HCT116 (cell line): Measurements from ENCODE around the gene ZNF423.

ENCODE experiments used
- CEBPB ChIP-seq: IDR thresholded peaks from 2 replicates; pipeline ENCODE4 v1.6.1; 2012; ENCODE audit warnings: low read depth
- ELF1 ChIP-seq: IDR thresholded peaks from 2 replicates; pipeline ENCODE4 v1.6.1; 2012; ENCODE audit warnings: low read depth, borderline replicate concordance
- EZH2 ChIP-seq: fragments of 200-600 bp; sonication (generic); IDR thresholded peaks from 2 replicates; pipeline ENCODE4 v1.6.1; 2017; ENCODE audit warnings: antibody characterized with exemption, mixed run types
- EZH2phosphoT487 ChIP-seq: fragments of 200-600 bp; IDR thresholded peaks from 2 replicates; pipeline ENCODE4 v1.6.1; 2018; ENCODE audit warnings: antibody characterized with exemption, borderline replicate concordance
- POLR2A ChIP-seq: IDR thresholded peaks from 2 replicates; pipeline ENCODE4 v1.7.0; 2011; ENCODE audit warnings: borderline replicate concordance; ENCODE audit not compliant: insufficient read depth, insufficient read length; ENCODE audit errors: extremely low read depth
- POLR2AphosphoS5 ChIP-seq: IDR thresholded peaks from 2 replicates; pipeline ENCODE4 v1.6.1; 2011; ENCODE audit warnings: mild to moderate bottlenecking, low read depth, low read length, moderate library complexity
- RAD21 ChIP-seq: IDR thresholded peaks from 2 replicates; pipeline ENCODE4 v1.6.1; 2012; ENCODE audit warnings: low read depth, mild to moderate bottlenecking
- REST ChIP-seq: IDR thresholded peaks from 2 replicates; pipeline ENCODE4 v1.6.1; 2012; ENCODE audit warnings: low read depth
- SIN3A ChIP-seq: IDR thresholded peaks from 2 replicates; pipeline ENCODE4 v1.6.1; 2012; ENCODE audit warnings: low read depth
- SP1 ChIP-seq: IDR thresholded peaks from 2 replicates; pipeline ENCODE4 v1.6.1; 2012; ENCODE audit warnings: low read depth
- TCF7L2 ChIP-seq: IDR thresholded peaks from 2 replicates; pipeline ENCODE4 v1.7.0; 2011; ENCODE audit warnings: borderline replicate concordance, inconsistent platforms; ENCODE audit not compliant: insufficient read depth, insufficient read length; ENCODE audit errors: extremely low read depth
- ZFX ChIP-seq: fragments of 450-650 bp; IDR thresholded peaks from 2 replicates; pipeline ENCODE4 v1.6.1; 2017
- TF ChIP-seq, protein P1 (sequence below), 3 experiments: fragments of 200-600 bp in 1 of 3; sonication (generic) in 1 of 3; IDR thresholded peaks in 2 of 3; conservative IDR thresholded peaks in 1 of 3; 2 replicates each; pipeline ENCODE4 v1.5.1; 2012 to 2017; ENCODE audit warnings: low read depth in 2 of 3, low read length in 2 of 3, antibody characterized with exemption in 1 of 3, borderline replicate concordance in 1 of 3, control low read depth in 1 of 3, mild to moderate bottlenecking in 1 of 3, mixed read lengths in 1 of 3, mixed run types in 1 of 3, moderate library complexity in 1 of 3; ENCODE audit not compliant: insufficient read depth in 1 of 3

DNA sequence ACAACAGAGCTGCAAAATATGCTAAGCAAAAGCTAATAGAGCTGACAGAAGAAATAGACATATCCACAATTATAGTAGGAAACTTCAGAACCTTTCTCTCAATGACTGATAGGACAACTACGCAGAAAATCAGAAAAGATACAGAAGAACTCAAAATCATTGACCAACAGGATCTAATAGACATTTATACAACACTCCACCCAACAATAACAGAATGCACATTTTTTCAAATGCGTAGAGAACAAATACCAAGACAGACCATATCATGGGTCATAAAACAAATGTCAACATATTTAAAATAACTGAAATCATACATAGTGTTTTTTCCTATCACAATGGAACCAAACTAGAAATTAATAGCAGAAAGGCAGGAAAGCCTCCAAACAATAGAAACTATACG, 244.9 kb downstream of the ZNF423 start:
- TF ChIP-seq, protein P1, sequence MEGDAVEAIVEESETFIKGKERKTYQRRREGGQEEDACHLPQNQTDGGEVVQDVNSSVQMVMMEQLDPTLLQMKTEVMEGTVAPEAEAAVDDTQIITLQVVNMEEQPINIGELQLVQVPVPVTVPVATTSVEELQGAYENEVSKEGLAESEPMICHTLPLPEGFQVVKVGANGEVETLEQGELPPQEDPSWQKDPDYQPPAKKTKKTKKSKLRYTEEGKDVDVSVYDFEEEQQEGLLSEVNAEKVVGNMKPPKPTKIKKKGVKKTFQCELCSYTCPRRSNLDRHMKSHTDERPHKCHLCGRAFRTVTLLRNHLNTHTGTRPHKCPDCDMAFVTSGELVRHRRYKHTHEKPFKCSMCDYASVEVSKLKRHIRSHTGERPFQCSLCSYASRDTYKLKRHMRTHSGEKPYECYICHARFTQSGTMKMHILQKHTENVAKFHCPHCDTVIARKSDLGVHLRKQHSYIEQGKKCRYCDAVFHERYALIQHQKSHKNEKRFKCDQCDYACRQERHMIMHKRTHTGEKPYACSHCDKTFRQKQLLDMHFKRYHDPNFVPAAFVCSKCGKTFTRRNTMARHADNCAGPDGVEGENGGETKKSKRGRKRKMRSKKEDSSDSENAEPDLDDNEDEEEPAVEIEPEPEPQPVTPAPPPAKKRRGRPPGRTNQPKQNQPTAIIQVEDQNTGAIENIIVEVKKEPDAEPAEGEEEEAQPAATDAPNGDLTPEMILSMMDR (IDR thresholded peaks at IDR 0.05 in 2 of 3, conservative IDR thresholded peaks at IDR 0.05 in 1 of 3; ENCODE audit: borderline replicate concordance in 1 of 3, insufficient read depth in 1 of 3, low read depth in 2 of 3, low read length in 2 of 3): no peak
- no peak for TF ChIP-seq POLR2A
- TF ChIP-seq RAD21: no peak
- no peak for TF ChIP-seq POLR2AphosphoS5
- no peak for TF ChIP-seq REST
- no peak for TF ChIP-seq EZH2phosphoT487
- TF ChIP-seq CEBPB: no peak
- TF ChIP-seq SP1: no peak
- TF ChIP-seq EZH2: no peak
- TF ChIP-seq ZFX: no peak
- TF ChIP-seq ELF1: no peak
- no peak for TF ChIP-seq TCF7L2
- TF ChIP-seq SIN3A: no peak
